ENCODE measurements around the gene CPN2. TPM values are rescaled to one million over a fixed set of nuclear protein-coding genes. Genes with fewer than 3 reads are reported as not detected.

Gene CPN2
- total RNA-seq, 1 experiment from 2014 or later, result not detected

DNA sequence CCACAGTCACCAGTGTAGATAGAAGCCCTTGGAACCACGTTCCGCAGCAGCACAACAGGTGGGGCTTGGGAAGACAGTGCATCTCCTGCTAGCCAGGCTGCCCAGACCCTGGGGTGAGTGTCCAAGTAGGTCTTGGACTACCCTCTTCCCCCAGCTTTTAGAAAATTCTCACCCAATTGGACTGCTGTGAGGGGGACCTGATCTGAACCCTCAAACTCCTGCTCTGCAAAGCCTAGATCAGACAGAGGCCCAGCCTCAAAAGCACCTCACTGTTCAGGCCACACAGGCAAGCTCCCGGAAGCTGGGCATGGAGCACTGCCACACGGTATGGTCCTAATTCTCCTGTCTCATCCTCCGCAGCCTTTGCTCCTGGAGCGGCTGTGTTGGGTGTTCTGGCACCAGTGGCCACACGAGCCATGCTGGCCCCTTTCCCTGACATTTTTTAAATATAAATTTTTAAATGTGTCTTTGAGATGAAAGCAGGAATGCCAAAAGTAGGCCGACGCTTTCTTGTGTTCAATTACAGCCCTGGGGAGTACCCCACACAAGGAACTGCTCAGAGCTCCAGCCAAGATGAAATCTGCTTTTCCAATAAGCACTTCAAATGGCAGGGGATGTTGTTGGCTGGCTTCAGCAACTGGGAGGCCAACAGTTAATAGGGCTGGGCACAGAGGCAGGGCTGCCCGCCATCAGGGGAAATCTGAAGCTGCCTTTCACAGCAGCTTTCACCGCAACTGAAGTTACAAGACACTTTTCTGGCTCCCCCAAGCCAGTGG lies 40.9 kb downstream of the CPN2 start:
- H3K36me3 Mint-ChIP-seq (ENCODE audit: insufficient read depth, unreplicated experiment), result peaks cover 16% of the 10 kb centered on the region
- no TSS peak for BruUV-seq (replicated peaks)
- CTCF ChIA-PET, result interaction anchor here (0.6 kb wide), 2 partner anchors 39 to 285 kb away, joined by 3 to 4 read pairs; no protein-coding TSS in a partner anchor
- TF ChIP-seq, protein P1, sequence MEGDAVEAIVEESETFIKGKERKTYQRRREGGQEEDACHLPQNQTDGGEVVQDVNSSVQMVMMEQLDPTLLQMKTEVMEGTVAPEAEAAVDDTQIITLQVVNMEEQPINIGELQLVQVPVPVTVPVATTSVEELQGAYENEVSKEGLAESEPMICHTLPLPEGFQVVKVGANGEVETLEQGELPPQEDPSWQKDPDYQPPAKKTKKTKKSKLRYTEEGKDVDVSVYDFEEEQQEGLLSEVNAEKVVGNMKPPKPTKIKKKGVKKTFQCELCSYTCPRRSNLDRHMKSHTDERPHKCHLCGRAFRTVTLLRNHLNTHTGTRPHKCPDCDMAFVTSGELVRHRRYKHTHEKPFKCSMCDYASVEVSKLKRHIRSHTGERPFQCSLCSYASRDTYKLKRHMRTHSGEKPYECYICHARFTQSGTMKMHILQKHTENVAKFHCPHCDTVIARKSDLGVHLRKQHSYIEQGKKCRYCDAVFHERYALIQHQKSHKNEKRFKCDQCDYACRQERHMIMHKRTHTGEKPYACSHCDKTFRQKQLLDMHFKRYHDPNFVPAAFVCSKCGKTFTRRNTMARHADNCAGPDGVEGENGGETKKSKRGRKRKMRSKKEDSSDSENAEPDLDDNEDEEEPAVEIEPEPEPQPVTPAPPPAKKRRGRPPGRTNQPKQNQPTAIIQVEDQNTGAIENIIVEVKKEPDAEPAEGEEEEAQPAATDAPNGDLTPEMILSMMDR (IDR thresholded peaks at IDR 0.05; ENCODE audit: unreplicated experiment), result no peak
- no peak overlapping the region for H3K27ac Mint-ChIP-seq (ENCODE audit: unreplicated experiment)
- peaks cover 15% of the 10 kb centered on the region for H3K4me1 Mint-ChIP-seq (ENCODE audit: low read depth, unreplicated experiment)
- intact Hi-C loops (cut with micrococcal nuclease; ENCODE audit: unreplicated experiment), result no loop called here
- no peaks in the 10 kb centered on the region for H3K27me3 Mint-ChIP-seq (ENCODE audit: unreplicated experiment)
- no peaks in the 10 kb centered on the region for H3K9me3 Mint-ChIP-seq (ENCODE audit: low read depth, unreplicated experiment)
- DNase-seq, result no peak
- no peak overlapping the region for H3K4me3 Mint-ChIP-seq (ENCODE audit: low read depth, unreplicated experiment)

DNA sequence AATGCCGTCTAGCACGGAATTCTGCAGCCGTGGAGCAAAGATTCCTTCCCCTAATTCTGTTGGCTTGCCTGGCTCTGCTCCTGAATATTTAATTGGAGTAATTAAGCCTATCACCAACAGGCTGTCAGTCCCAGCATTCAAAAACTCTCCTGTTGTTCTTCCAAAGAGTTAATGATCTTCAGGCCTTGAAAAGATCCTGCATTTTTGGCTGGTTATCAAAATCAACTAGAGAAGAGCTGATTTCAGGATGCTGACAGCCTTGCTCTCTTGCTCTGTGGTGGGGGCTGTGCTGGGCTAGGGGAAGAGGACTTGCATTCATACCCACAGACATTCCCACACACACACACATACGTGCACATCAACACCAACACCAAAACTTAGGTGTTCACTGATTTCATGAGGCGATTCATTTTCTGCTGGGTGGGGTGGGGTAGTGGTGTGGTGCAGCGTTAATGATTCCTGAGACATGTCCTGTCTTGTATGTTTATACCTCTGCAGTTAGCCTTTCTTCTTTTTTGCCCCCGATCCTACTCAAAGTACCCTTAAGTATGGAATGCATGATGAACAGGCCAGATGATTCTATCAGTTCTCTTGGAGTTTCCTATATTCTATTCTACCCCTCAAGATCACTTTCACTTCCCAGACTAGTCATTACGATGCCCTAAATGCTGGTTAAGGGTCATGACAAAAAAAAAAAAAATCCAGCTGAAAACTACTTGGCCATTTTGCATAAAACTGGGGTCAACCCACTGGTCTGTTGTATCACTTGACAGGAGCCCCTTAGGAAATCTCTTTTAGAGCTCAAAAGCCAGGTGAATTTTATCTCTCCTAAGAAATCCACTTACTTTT lies 42.3 kb downstream of the CPN2 start:
- H3K4me3 Mint-ChIP-seq (ENCODE audit: low read depth, unreplicated experiment), result no peak overlapping the region
- H3K4me1 Mint-ChIP-seq (ENCODE audit: low read depth, unreplicated experiment), result peaks cover 8% of the 10 kb centered on the region
- no peak for DNase-seq
- no peaks in the 10 kb centered on the region for H3K9me3 Mint-ChIP-seq (ENCODE audit: low read depth, unreplicated experiment)
- H3K27ac Mint-ChIP-seq (ENCODE audit: unreplicated experiment), result no peak overlapping the region
- H3K36me3 Mint-ChIP-seq (ENCODE audit: insufficient read depth, unreplicated experiment), result peaks cover 7% of the 10 kb centered on the region
- no TSS peak for BruUV-seq (replicated peaks)
- TF ChIP-seq, protein P1 (IDR thresholded peaks at IDR 0.05; ENCODE audit: unreplicated experiment), result no peak
- no peaks in the 10 kb centered on the region for H3K27me3 Mint-ChIP-seq (ENCODE audit: unreplicated experiment)
- intact Hi-C loops (cut with micrococcal nuclease; ENCODE audit: unreplicated experiment), result loop anchor here (5.0 kb wide), 1 partner anchor 42 kb away; no protein-coding TSS in a partner anchor
- CTCF ChIA-PET, result no interaction called here

DNA sequence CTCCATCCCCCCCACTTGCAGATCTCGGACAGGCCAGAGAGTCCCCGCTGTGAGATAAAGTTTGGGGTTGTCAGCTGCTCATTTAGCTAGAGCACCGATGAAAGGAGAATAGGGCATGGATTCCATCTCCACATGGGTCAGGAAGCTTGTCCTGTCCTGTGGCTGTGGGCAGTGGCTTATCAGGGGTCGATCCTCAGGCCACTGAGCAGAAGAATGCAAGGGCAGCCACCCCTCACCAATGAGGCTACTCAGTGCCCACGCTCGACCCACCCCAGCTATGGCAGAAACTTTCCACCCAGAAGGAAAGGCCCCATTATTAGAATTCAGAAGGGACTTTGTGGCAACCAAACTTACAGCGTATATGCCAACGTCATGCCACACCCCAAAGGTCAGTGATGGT lies 43.3 kb downstream of the CPN2 start:
- H3K4me1 Mint-ChIP-seq (ENCODE audit: low read depth, unreplicated experiment), result peaks cover 8% of the 10 kb centered on the region
- no peaks in the 10 kb centered on the region for H3K27me3 Mint-ChIP-seq (ENCODE audit: unreplicated experiment)
- no TSS peak for BruUV-seq (replicated peaks)
- TF ChIP-seq, protein P1 (IDR thresholded peaks at IDR 0.05; ENCODE audit: unreplicated experiment), result no peak
- no peak overlapping the region for H3K4me3 Mint-ChIP-seq (ENCODE audit: low read depth, unreplicated experiment)
- H3K9me3 Mint-ChIP-seq (ENCODE audit: low read depth, unreplicated experiment), result no peaks in the 10 kb centered on the region
- H3K36me3 Mint-ChIP-seq (ENCODE audit: insufficient read depth, unreplicated experiment), result no peaks in the 10 kb centered on the region
- intact Hi-C loops (cut with micrococcal nuclease; ENCODE audit: unreplicated experiment), result loop anchor here (5.0 kb wide), 1 partner anchor 41 kb away; no protein-coding TSS in a partner anchor
- no peak for DNase-seq
- H3K27ac Mint-ChIP-seq (ENCODE audit: unreplicated experiment), result no peak overlapping the region
- CTCF ChIA-PET, result no interaction called here

- no peak for DNase-seq
- no TSS peak for BruUV-seq (replicated peaks)
- Mint-ChIP-seq H3K27me3 (ENCODE audit: unreplicated experiment) (no peaks in the 10 kb centered on the region), H3K4me3 (ENCODE audit: low read depth, unreplicated experiment) (no peak overlapping the region), H3K27ac (ENCODE audit: unreplicated experiment) (no peak overlapping the region), H3K36me3 (ENCODE audit: insufficient read depth, unreplicated experiment) (no peaks in the 10 kb centered on the region), H3K9me3 (ENCODE audit: low read depth, unreplicated experiment) (no peaks in the 10 kb centered on the region), H3K4me1 (ENCODE audit: low read depth, unreplicated experiment) (peaks cover 8% of the 10 kb centered on the region)
- intact Hi-C loops (cut with micrococcal nuclease; ENCODE audit: unreplicated experiment), result loop anchor here (5.0 kb wide), 1 partner anchor 40 kb away; no protein-coding TSS in a partner anchor
- CTCF ChIA-PET, result no interaction called here
- TF ChIP-seq, protein P1 (IDR thresholded peaks at IDR 0.05; ENCODE audit: unreplicated experiment), result no peak
Observed at GRCh38 chr3:194306771-194307640, 44.1 kb downstream of the CPN2 start.

All from Calu3 (cell line).